Colonic mucosa (tissue), 4 donors: ENCODE data around the gene FBXO27. TPM values are rescaled to one million over a fixed set of nuclear protein-coding genes. Genes with fewer than 3 reads are reported as not detected.

Experiments
- DNase-seq: peaks from one replicate; pipeline ENCODE4 v3.0.0-alpha.2; 2020
- H3K27ac ChIP-seq: fragments of 200-600 bp; one replicate; pipeline ENCODE4 v1.8.0; 2021
- H3K27me3 ChIP-seq: fragments of 200-600 bp; one replicate; pipeline ENCODE4 v1.8.0; 2021
- H3K36me3 ChIP-seq: fragments of 200-600 bp; one replicate; pipeline ENCODE4 v1.8.0; 2021
- H3K4me1 ChIP-seq: fragments of 200-600 bp; one replicate; pipeline ENCODE4 v1.8.0; 2021; ENCODE audit warnings: mild to moderate bottlenecking
- H3K4me3 ChIP-seq: fragments of 200-600 bp; one replicate; pipeline ENCODE4 v1.8.0; 2021
- H3K9ac ChIP-seq, 2 donors: one replicate each; pipeline ENCODE4 v1.7.0; 2013; ENCODE audit warnings: control low read depth in 2 of 2, low read depth in 2 of 2, low read length in 2 of 2
- H3K9me3 ChIP-seq: fragments of 200-600 bp; one replicate; pipeline ENCODE4 v1.8.0; 2021
- intact Hi-C: fragments of 100-400 bp; cut with DNase I; formaldehyde crosslinking; loops from one replicate; pipeline ENCODE4 v1.14.1; 2022
- total RNA-seq, 2 donors: library from RNA; stranded (reverse); fragmentation: NEBNext Ultra II Directional in 1 of 2; extraction: Animal tissue kit (Norgen Biotek cat#: 25700) in 1 of 2; gene quantifications; one replicate each; pipeline ENCODE4 v1.2.1, GENCODE V29; 2021
- TF ChIP-seq, protein P1 (sequence below): fragments of 200-600 bp; IDR thresholded peaks from one replicate; pipeline ENCODE4 v1.8.0; 2022; ENCODE audit warnings: antibody characterized with exemption, mild to moderate bottlenecking
- donor health status: healthy.
- donor health status: DM: no; HTN: no; CAD: no.
- donor health status: DM: no; HTN: no; CAD: no.

The FBXO27 gene
- total RNA-seq, 2 donors from 2014 or later, result 1.1 to 2.4 TPM

DNA sequence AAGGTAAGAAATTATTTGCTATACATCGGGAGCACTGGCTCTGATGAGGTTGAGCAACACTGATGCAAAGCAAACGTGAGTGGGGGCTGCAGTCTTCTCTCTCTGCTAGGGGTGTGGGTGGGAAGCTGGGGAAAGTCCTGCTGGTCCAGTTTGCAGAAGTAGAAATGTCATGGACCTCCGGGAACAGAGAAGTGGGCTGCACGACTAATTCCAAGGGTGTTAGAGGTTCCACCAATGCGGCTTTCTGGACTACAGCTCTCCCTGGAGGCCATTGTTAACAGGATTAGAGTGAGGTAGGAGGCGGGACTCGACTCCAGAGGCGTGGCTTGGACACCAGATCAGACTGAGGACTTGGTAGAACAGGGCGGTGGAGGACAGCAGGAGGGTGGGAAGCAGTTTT is 5.7 kb upstream of the FBXO27 start:
- H3K27me3 ChIP-seq, result peaks cover 7% of the 10 kb centered on the region
- no peak overlapping the region for H3K4me3 ChIP-seq
- intact Hi-C loops, result no loop called here
- no peaks in the 10 kb centered on the region for H3K36me3 ChIP-seq
- no peak overlapping the region for H3K9ac ChIP-seq
- no peaks in the 10 kb centered on the region for H3K4me1 ChIP-seq
- DNase-seq, result no peak
- H3K9me3 ChIP-seq, result no peaks in the 10 kb centered on the region
- H3K27ac ChIP-seq, result no peak overlapping the region
- TF ChIP-seq, protein P1, sequence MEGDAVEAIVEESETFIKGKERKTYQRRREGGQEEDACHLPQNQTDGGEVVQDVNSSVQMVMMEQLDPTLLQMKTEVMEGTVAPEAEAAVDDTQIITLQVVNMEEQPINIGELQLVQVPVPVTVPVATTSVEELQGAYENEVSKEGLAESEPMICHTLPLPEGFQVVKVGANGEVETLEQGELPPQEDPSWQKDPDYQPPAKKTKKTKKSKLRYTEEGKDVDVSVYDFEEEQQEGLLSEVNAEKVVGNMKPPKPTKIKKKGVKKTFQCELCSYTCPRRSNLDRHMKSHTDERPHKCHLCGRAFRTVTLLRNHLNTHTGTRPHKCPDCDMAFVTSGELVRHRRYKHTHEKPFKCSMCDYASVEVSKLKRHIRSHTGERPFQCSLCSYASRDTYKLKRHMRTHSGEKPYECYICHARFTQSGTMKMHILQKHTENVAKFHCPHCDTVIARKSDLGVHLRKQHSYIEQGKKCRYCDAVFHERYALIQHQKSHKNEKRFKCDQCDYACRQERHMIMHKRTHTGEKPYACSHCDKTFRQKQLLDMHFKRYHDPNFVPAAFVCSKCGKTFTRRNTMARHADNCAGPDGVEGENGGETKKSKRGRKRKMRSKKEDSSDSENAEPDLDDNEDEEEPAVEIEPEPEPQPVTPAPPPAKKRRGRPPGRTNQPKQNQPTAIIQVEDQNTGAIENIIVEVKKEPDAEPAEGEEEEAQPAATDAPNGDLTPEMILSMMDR, result no peak

DNA sequence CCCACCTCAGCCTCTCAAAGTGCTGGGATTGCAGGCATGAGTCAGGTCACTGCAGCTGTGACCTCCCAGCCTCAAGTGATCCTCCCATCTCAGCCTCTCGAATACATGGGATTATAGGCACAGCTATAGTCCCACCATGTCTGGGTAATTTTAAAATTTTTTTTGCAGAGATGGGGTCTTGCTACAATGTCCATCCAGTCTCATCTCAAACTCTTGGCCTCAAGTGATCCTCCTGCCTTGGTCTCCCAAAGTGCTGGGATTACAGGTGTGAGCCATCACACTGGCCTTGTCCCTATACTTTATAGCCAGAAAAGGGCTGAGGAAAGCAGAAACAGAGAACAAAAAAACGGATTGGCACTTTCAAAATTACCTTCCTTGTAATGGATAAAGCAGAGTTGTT is 4.8 kb upstream of the FBXO27 start:
- Histone ChIP-seq H3K36me3 (no peaks in the 10 kb centered on the region), H3K27ac (no peak overlapping the region), H3K4me3 (no peak overlapping the region), H3K27me3 (peaks cover 13% of the 10 kb centered on the region), H3K9me3 (no peaks in the 10 kb centered on the region), H3K9ac (no peak overlapping the region), H3K4me1 (no peaks in the 10 kb centered on the region)
- intact Hi-C loops, result no loop called here
- TF ChIP-seq, protein P1, result no peak
- DNase-seq, result no peak

DNA sequence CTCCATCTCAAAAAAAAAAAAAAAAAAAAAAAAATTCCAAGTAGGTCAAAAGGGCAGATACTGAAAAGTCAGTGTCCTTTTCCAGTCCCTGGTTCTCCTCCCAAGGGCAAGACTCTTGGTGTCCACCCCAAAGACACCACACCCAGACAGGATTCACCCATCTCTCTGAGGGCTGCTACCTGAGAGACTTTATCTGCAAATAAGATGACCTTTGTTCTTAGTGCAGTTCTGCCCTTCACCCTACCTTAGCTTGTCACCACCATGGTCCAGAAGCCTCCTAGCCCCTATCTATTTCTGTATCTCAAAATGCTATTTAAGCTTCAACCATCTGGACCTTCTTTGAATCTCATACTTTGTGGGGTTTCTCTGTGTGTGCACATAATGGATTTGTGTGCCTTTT is 4.2 kb upstream of the FBXO27 start:
- intact Hi-C loops, result no loop called here
- no peak for DNase-seq
- no peaks in the 10 kb centered on the region for H3K4me1 ChIP-seq
- H3K4me3 ChIP-seq, result no peak overlapping the region
- H3K9ac ChIP-seq, result no peak overlapping the region
- no peak overlapping the region for H3K27ac ChIP-seq
- peaks cover 19% of the 10 kb centered on the region for H3K27me3 ChIP-seq
- H3K9me3 ChIP-seq, result no peaks in the 10 kb centered on the region
- TF ChIP-seq, protein P1, result no peak
- no peaks in the 10 kb centered on the region for H3K36me3 ChIP-seq

DNA sequence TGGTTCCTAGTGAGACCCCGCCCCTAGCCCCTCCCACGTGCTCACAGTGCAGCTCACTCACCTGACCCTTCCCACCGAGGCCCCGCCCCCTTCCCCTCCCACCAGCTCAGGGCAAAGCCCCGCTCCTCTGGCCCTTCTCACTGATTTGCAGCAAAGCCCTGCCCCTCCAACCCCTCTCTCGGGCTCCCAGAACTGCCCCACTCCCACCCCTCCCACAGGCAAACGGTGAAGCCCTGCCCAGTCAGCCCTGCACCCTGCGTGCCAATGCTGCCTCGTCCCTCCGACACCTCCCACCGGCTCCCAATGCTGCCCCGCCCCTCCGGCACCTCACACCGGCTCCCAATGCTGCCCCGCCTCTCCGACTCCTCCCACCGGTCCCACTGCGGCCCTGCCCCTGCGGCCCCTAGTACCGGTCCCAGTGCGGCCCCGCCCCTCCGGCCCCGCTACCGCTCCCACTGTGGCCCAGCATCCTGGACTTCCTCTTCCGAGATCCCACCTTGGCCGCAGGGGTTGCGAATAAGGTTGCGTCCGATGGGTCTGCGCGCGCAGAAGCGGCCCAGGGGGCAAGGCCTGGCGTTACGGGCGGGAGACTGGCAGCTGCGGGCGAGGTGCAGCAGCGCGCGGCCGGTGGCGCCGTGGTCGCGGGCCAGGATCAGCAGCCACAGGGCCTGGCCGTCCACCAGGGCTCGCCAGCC is 834 bp downstream of the FBXO27 start:
- Histone ChIP-seq H3K4me1 (no peaks in the 10 kb centered on the region), H3K27me3 (peaks cover 20% of the 10 kb centered on the region), H3K9me3 (no peaks in the 10 kb centered on the region), H3K4me3 (peak overlapping the region; percentile 60), H3K27ac (no peak overlapping the region), H3K9ac (peak overlapping the region; percentile 26 to 51), H3K36me3 (no peaks in the 10 kb centered on the region)
- intact Hi-C loops, result no loop called here
- DNase-seq, result peak; percentile 94
- TF ChIP-seq, protein P1, result no peak

DNA sequence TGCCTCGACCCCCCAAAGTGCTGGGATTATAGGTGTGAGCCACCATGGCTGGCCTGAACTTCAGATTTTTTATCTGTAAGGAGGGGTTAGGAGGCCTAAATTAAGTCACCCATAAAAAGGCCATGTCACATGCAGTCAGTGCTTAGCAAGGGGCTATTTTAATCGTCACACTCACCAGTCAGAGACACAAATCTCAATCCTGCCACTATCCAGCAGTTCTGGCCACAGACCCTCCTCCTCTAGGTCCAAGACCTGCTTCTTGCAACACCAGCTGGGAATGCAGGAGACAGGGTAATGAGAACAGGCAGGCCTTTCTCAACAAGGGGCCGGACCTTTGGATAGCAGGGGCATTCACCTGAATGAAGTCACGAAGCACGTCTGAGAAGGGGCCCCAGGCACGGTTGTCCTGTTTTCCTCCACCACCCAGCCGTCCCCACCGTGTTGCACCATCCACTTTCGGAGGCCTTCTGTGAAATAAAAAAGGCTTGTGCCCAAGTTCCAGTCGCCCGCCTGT is 1.4 kb downstream of the FBXO27 start:
- Histone ChIP-seq H3K36me3 (no peaks in the 10 kb centered on the region), H3K4me3 (peak overlapping the region; percentile 60), H3K27ac (no peak overlapping the region), H3K9me3 (no peaks in the 10 kb centered on the region), H3K4me1 (no peaks in the 10 kb centered on the region), H3K9ac (peak overlapping the region in 1 of 2 donors; percentile 26), H3K27me3 (peaks cover 20% of the 10 kb centered on the region)
- no peak for DNase-seq
- TF ChIP-seq, protein P1, result no peak
- intact Hi-C loops, result no loop called here
